ENCODE measurements around the gene GALNS.

The GALNS gene

DNA sequence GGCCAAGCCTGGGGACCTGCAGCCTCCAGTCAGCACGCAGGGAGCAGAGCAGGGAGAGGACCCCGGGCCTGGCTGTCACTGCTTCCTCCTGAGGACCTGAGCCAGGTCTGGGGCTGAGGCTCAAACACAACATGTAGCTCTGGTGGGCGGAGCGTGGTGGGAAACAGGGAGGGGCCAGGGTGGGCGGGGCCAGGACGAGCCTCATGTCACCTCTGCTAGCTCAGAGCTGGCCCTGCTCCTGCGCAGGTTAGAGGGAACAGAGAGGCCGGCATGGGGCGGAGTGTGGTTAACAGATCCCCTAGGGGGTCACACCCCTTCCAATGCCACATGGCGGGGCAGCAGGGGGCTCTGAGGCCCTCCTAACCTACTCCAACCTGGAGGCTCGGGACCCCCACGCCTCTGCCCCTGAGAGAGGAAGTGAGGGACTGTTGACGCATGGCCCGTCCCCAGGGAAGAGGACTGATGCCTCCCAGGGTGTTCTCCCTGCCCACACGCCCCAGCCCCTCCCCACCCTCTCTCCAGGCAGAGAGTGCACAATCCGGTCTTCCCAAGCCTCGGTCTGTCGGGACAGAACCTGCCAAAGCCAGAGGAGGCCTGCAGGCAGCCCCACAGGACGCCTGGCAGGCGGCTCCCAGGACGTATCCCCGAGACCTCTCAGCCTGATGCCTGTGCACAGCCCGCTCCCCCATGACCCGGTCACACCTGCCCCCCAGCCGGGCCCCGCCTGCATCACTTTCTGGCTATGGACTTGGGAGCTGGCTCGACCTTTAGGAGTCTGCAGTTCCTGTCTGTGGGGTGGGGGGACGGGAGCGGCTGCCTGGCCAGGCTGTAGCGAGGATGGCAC is 86.9 kb downstream of the GALNS start:
- DNase-seq (ENCODE audit: low spot score) (no peak), ATAC-seq (ENCODE audit: low read depth) (peak; percentile 4; the same call in 1 of the 3 replicates)
- Histone ChIP-seq H3K4me1 (ENCODE audit: insufficient read depth, poor library complexity, severe bottlenecking) (peaks cover 29% of the 10 kb centered on the region), H3K9me3 (ENCODE audit: severe bottlenecking) (no peaks in the 10 kb centered on the region), H3K4me3 (ENCODE audit: severe bottlenecking) (peak overlapping the region; percentile 4), H3K27ac (ENCODE audit: poor library complexity, severe bottlenecking) (peak overlapping the region; percentile 70), H3K36me3 (ENCODE audit: low read depth) (peaks cover 4% of the 10 kb centered on the region; the same call in 1 of the 2 replicates), H3K27me3 (ENCODE audit: insufficient read depth, poor library complexity, severe bottlenecking) (no peaks in the 10 kb centered on the region)
- TF ChIP-seq, protein P1, sequence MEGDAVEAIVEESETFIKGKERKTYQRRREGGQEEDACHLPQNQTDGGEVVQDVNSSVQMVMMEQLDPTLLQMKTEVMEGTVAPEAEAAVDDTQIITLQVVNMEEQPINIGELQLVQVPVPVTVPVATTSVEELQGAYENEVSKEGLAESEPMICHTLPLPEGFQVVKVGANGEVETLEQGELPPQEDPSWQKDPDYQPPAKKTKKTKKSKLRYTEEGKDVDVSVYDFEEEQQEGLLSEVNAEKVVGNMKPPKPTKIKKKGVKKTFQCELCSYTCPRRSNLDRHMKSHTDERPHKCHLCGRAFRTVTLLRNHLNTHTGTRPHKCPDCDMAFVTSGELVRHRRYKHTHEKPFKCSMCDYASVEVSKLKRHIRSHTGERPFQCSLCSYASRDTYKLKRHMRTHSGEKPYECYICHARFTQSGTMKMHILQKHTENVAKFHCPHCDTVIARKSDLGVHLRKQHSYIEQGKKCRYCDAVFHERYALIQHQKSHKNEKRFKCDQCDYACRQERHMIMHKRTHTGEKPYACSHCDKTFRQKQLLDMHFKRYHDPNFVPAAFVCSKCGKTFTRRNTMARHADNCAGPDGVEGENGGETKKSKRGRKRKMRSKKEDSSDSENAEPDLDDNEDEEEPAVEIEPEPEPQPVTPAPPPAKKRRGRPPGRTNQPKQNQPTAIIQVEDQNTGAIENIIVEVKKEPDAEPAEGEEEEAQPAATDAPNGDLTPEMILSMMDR (IDR thresholded peaks at IDR 0.05; ENCODE audit: poor library complexity, severe bottlenecking), result no peak

DNA sequence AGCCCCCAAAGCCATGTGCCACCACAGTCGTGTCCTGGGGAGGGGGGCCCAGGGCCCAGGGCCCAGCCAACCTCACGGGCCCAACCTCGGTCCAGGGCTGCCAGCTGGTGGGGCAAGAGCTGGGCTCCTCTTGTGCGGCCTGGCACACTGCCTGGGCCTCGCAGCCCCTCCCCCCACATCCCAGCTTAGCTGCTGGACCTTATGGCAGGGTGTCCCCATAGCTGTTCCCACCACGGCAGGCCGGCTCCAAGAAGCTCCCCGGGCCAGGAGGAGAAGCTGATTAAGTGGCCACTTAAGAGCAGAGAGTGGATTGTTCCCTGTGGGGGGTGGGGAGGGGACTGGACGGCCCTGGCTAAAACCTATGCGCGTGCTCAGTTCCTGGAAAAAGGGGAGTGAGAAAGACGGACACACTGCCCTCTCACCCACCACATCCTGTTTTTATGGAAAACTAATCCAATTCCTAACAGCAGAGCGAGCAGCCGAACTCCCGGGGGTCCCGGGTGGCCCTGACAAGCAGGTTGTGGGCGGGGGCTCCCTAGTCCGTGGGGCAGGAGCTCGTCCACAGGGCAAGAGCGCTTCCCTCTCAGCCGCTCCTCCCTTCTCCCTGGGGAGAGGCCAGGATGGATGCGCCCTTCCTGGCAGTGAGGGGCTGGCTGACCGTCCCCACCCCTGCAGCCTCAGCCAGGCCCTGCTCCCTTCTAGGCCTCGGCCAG is 88.5 kb downstream of the GALNS start:
- ATAC-seq (ENCODE audit: low read depth) (no peak), DNase-seq (ENCODE audit: low spot score) (no peak)
- no peak overlapping the region for H3K4me3 ChIP-seq (ENCODE audit: severe bottlenecking)
- H3K9me3 ChIP-seq (ENCODE audit: severe bottlenecking), result no peaks in the 10 kb centered on the region
- peaks cover 12% of the 10 kb centered on the region; the same call in 1 of the 2 replicates for H3K36me3 ChIP-seq (ENCODE audit: low read depth)
- no peaks in the 10 kb centered on the region for H3K27me3 ChIP-seq (ENCODE audit: insufficient read depth, poor library complexity, severe bottlenecking)
- TF ChIP-seq, protein P1 (IDR thresholded peaks at IDR 0.05; ENCODE audit: poor library complexity, severe bottlenecking), result no peak
- no peak overlapping the region for H3K27ac ChIP-seq (ENCODE audit: poor library complexity, severe bottlenecking)
- peaks cover 30% of the 10 kb centered on the region for H3K4me1 ChIP-seq (ENCODE audit: insufficient read depth, poor library complexity, severe bottlenecking)

DNA sequence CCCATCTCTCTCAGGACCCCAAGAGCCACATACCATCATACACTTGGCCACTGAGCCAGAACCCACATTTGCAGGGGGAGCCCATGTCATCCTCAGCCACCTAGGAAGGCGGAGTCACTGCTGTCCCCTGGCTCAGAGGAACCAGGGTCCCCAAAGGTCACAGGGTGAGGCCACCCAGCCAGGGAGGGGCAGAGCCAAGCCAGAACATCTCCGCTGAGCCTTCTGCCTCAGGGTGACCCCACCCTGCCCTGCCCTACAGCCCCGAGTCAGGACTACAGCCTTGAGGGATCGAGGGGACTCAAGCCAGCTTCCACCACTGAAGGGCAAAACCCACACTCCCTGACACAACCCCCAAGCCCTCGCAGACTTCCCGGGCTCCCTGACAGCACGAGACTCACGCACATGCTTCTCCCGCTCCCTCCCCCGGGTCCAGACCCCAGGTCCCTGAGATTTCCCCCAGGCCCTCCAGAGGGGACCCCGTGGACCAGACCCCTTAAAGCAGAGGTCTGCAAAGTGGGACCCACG is 89.1 kb downstream of the GALNS start:
- H3K27ac ChIP-seq (ENCODE audit: poor library complexity, severe bottlenecking), result no peak overlapping the region
- DNase-seq (ENCODE audit: low spot score) (no peak), ATAC-seq (ENCODE audit: low read depth) (no peak)
- peaks cover 12% of the 10 kb centered on the region for H3K36me3 ChIP-seq (ENCODE audit: low read depth)
- no peaks in the 10 kb centered on the region for H3K27me3 ChIP-seq (ENCODE audit: insufficient read depth, poor library complexity, severe bottlenecking)
- no peak overlapping the region for H3K4me3 ChIP-seq (ENCODE audit: severe bottlenecking)
- peaks cover 30% of the 10 kb centered on the region for H3K4me1 ChIP-seq (ENCODE audit: insufficient read depth, poor library complexity, severe bottlenecking)
- TF ChIP-seq, protein P1 (IDR thresholded peaks at IDR 0.05; ENCODE audit: poor library complexity, severe bottlenecking), result no peak
- no peaks in the 10 kb centered on the region for H3K9me3 ChIP-seq (ENCODE audit: severe bottlenecking)

DNA sequence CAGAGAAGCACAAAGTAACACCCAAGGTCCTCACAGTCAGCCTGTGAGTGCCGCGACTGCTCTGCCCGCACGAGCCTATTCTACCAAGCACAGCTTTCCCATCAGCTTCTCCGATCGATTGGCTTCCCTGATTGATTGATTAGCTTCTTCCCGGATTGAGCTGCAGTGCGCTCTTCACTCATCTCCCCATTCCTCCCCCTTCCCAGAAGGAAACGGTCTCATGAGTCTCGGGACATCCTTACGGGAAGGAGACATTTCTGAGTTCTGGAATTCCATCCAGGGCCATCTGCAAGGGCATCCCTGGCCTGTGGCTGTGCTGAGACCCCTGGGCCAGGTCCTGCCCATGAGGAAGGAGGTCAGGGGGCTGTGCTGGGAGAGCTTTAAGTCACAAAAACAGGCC is 89.8 kb downstream of the GALNS start:
- H3K27ac ChIP-seq (ENCODE audit: poor library complexity, severe bottlenecking), result no peak overlapping the region
- no peak for DNase-seq (ENCODE audit: low spot score)
- H3K4me3 ChIP-seq (ENCODE audit: severe bottlenecking), result no peak overlapping the region
- peaks cover 30% of the 10 kb centered on the region for H3K4me1 ChIP-seq (ENCODE audit: insufficient read depth, poor library complexity, severe bottlenecking)
- no peaks in the 10 kb centered on the region for H3K27me3 ChIP-seq (ENCODE audit: insufficient read depth, poor library complexity, severe bottlenecking)
- peaks cover 12% of the 10 kb centered on the region for H3K36me3 ChIP-seq (ENCODE audit: low read depth)
- H3K9me3 ChIP-seq (ENCODE audit: severe bottlenecking), result no peaks in the 10 kb centered on the region
- no peak for ATAC-seq (ENCODE audit: low read depth)
- TF ChIP-seq, protein P1 (IDR thresholded peaks at IDR 0.05; ENCODE audit: poor library complexity, severe bottlenecking), result no peak
